Activated T-cell treated with anti-CD3 and anti-CD28 coated beads for 24 hours (primary cell): ENCODE results near the gene ANO1.
"Not testable (repeated sequence)": the region's sequence is repeated elsewhere in the genome, so short reads cannot be mapped to it uniquely, and the experiment has no call there.

Experiments
- DNase-seq: peaks from one replicate; pipeline ENCODE4 v3.0.0-alpha.2; 2020; ENCODE audit warnings: low read depth

ANO1 gene

GRCh38 chr11:70192666-70193410, 114.7 kb downstream of the ANO1 start:
- DNase-seq, result no peak

- DNase-seq, result no peak
Measured at GRCh38 chr11:70193411-70194292, 115.5 kb downstream of the ANO1 start.

- DNase-seq, result no peak
Measured at GRCh38 chr11:70194792-70195791, 117.0 kb downstream of the ANO1 start.

GRCh38 chr11:70200212-70200844, 122.2 kb downstream of the ANO1 start:
- DNase-seq, result no peak

- DNase-seq, result not testable (repeated sequence)
Measured at GRCh38 chr11:70201047-70201446, 122.9 kb downstream of the ANO1 start.

GRCh38 chr11:70201882-70202861, 124.1 kb downstream of the ANO1 start:
- DNase-seq, result no peak

GRCh38 chr11:70202920-70203750, 125.0 kb downstream of the ANO1 start, which contains the start of gene FADD:
FADD (plus strand) TSS chr11:70203296; CDS start chr11:70203460, 164 bp downstream.
- DNase-seq, result peak; percentile 86

GRCh38 chr11:70203751-70204465, 125.8 kb downstream of the ANO1 start:
- DNase-seq, result peak; percentile 90

- DNase-seq, result no peak
Measured at GRCh38 chr11:70204466-70204799, 126.3 kb downstream of the ANO1 start.

GRCh38 chr11:70205049-70205725, 127.1 kb downstream of the ANO1 start:
- no peak for DNase-seq

GRCh38 chr11:70205766-70206165, 127.6 kb downstream of the ANO1 start:
- no peak for DNase-seq

GRCh38 chr11:70206226-70206981, 128.3 kb downstream of the ANO1 start:
- DNase-seq, result no peak

GRCh38 chr11:70206982-70207376, 128.9 kb downstream of the ANO1 start:
- no peak for DNase-seq

- DNase-seq, result no peak
Measured at GRCh38 chr11:70207531-70208131, 129.5 kb downstream of the ANO1 start.

- no peak for DNase-seq
Measured at GRCh38 chr11:70209391-70209912, 131.3 kb downstream of the ANO1 start.

GRCh38 chr11:70210051-70210501, 132.0 kb downstream of the ANO1 start:
- no peak for DNase-seq

GRCh38 chr11:70210530-70210929, 132.4 kb downstream of the ANO1 start:
- no peak for DNase-seq
